HAP-1 (cell line): ENCODE results near the gene MCL1.
A peak's percentile ranks its signal among the peaks of the same experiment; 100 is the strongest.

Experiments
- DNase-seq, 2 experiments: peaks; one replicate each; pipeline ENCODE4 v3.0.0-alpha.2; 2016 to 2020; ENCODE audit warnings: low spot score in 2 of 2
- H3K27me3 ChIP-seq: fragments of 250-450 bp; sonication (Bioruptor Pico); 2 replicates; pipeline ENCODE4 v1.5.1; 2020; ENCODE audit warnings: low read depth, mild to moderate bottlenecking, moderate library complexity
- H3K36me3 ChIP-seq: fragments of 250-450 bp; sonication (Bioruptor Pico); replicated peaks from 2 replicates; pipeline ENCODE4 v1.5.1; 2020; ENCODE audit warnings: mild to moderate bottlenecking
- H3K4me1 ChIP-seq: fragments of 250-450 bp; sonication (Bioruptor Pico); 2 replicates; pipeline ENCODE4 v1.5.1; 2020; ENCODE audit warnings: mild to moderate bottlenecking
- H3K4me3 ChIP-seq: fragments of 250-450 bp; sonication (Bioruptor Pico); 2 replicates; pipeline ENCODE4 v1.5.1; 2020; ENCODE audit warnings: mild to moderate bottlenecking, moderate library complexity
- H3K9me3 ChIP-seq: fragments of 250-450 bp; sonication (Bioruptor Pico); 2 replicates; pipeline ENCODE4 v1.5.1; 2020; ENCODE audit warnings: mild to moderate bottlenecking, moderate library complexity
- in situ Hi-C: fragments of 300-500 bp; cut with MboI; formaldehyde crosslinking; loops from 3 replicates; pipeline ENCODE4 v1.14.3; 2020; ENCODE audit warnings: low sequenced_read_pairs, inconsistent platforms, mixed read lengths

MCL1 gene

DNA sequence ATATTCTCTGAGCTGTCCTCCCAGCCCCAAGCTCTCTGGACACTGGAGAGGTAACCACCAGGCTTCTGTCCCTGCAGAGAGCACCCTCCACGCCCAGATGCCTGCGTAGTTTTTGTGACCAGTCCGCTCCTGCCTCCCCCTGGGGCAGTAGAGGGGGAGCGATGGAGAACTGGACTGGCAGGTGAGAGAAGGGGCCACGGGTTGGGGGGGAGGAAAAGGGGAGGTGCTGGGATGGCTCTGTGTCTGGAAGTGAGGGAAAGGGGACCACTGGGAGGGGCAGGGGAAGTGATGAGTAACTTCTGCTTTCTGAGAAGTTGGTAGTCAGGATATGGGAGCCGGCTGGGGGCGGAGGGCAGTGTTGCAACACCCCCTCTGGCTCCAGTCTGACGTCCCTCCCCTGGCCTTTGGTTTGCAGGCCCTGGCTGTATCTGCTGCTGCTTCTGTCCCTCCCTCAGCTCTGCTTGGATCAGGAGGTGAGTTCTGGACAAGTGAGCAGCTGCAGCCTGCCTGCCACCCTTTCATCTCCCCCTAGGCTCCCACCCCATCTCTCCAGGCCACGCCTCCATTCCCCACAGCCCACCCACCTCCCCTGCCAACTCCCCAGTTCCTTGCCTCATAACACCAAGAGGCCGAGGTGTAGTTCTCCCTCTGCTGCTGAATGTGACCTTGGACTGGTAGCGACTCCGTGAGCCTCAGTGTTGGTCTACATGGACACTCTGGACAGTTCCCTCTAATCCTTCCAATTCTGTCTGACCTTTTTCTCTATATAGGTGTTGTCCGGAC is 27.1 kb downstream of the MCL1 start:
- Histone ChIP-seq H3K36me3 (no peaks in the 10 kb centered on the region), H3K4me1 (peaks cover 6% of the 10 kb centered on the region), H3K27me3 (no peaks in the 10 kb centered on the region), H3K9me3 (no peaks in the 10 kb centered on the region), H3K4me3 (no peak overlapping the region)
- in situ Hi-C loops = no loop called here
- peak in 1 of 2 experiments; percentile 14 for DNase-seq

DNA sequence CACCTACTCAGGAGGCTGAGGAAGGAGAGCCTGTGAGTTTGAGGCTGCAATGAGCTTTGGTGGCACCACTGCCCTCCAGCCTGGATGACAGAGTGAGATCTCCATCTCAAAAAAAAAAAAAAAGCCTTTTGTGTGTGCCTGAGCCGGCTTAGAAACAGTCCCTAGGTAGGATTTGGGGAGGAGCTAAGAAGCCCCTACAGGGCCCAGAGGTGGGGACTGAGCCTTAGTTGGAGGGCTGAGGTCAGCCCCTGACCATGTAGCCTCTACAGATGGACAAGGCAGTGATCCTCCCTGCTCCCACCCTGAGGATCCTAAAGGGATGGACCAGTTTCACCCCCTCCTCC is 27.7 kb downstream of the MCL1 start:
- in situ Hi-C loops = no loop called here

DNA sequence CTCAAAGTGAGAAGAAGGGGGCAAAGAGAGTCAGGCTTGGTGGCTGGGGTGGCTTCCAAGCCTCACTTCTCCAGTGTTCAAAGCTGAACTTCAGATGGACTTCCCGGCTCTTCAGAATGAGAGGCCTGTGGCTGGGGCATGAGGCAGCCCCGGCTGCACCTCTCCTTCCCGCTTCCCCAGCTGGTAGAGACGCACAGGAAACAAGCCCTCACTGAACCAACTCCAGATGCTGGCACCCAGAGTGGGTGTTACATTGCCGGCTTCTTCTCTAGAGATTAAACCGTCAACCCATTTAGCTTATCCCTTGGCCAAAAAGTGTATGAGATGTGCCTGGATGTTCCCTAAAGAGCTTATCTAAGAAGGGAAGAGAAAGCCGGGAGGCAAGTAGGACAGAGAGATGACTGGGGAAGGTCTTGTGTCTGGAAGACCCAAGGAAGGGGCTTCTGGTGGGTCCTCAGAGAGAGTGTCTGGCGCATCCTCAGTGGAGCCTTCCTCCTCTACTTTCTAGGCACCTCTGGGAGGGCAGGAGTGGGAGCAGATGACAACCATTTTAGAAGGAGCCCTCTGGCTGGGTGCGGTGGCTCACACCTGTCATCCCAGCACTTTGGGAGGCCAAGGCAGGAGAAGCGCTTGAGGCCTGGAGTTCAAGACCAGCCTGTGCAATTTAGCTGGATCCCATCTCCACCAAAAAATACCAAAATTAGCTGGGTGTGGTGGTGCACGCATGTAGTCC is 28.2 kb downstream of the MCL1 start:
- DNase-seq = no peak
- H3K9me3 ChIP-seq = no peaks in the 10 kb centered on the region
- peaks cover 6% of the 10 kb centered on the region for H3K4me1 ChIP-seq
- in situ Hi-C loops = no loop called here
- no peaks in the 10 kb centered on the region for H3K27me3 ChIP-seq
- no peaks in the 10 kb centered on the region for H3K36me3 ChIP-seq
- no peak overlapping the region for H3K4me3 ChIP-seq

More for the DNA sequence above, 27.7 kb downstream of the MCL1 start:
- Histone ChIP-seq H3K4me3 (no peak overlapping the region), H3K9me3 (no peaks in the 10 kb centered on the region), H3K27me3 (no peaks in the 10 kb centered on the region), H3K4me1 (peaks cover 6% of the 10 kb centered on the region), H3K36me3 (no peaks in the 10 kb centered on the region)
- no peak for DNase-seq

- no peak for DNase-seq
- H3K4me3 ChIP-seq = no peak overlapping the region
- no peaks in the 10 kb centered on the region for H3K27me3 ChIP-seq
- H3K9me3 ChIP-seq = no peaks in the 10 kb centered on the region
- in situ Hi-C loops = no loop called here
- peaks cover 6% of the 10 kb centered on the region for H3K4me1 ChIP-seq
- H3K36me3 ChIP-seq = no peaks in the 10 kb centered on the region
Observed at GRCh38 chr1:150550222-150551050, 29.0 kb downstream of the MCL1 start.

- H3K4me1 ChIP-seq = peaks cover 6% of the 10 kb centered on the region
- peak in 1 of 2 experiments; percentile 35 for DNase-seq
- H3K36me3 ChIP-seq = no peaks in the 10 kb centered on the region
- no peaks in the 10 kb centered on the region for H3K27me3 ChIP-seq
- in situ Hi-C loops = no loop called here
- H3K4me3 ChIP-seq = peak overlapping the region; percentile 39
- H3K9me3 ChIP-seq = no peaks in the 10 kb centered on the region
Observed at GRCh38 chr1:150549496-150550221, 29.8 kb downstream of the MCL1 start.

- peak; percentile 28 to 71 for DNase-seq
- Histone ChIP-seq H3K4me3 (peak within 1 kb of the TSS; percentile 39), H3K36me3 (no peaks in the 10 kb centered on the region), H3K4me1 (peaks cover 9% of the 10 kb centered on the region), H3K9me3 (no peaks in the 10 kb centered on the region), H3K27me3 (no peaks in the 10 kb centered on the region)
- in situ Hi-C loops = no loop called here
Observed at GRCh38 chr1:150548632-150549495, 30.5 kb downstream of the MCL1 start, which contains the start of gene ADAMTSL4. ADAMTSL4 (plus strand) TSS chr1:150549408; CDS start chr1:150552289, 2,881 bp downstream.

- no peaks in the 10 kb centered on the region for H3K27me3 ChIP-seq
- no peaks in the 10 kb centered on the region for H3K9me3 ChIP-seq
- peaks cover 9% of the 10 kb centered on the region for H3K4me1 ChIP-seq
- peak overlapping the region; percentile 39 for H3K4me3 ChIP-seq
- H3K36me3 ChIP-seq = no peaks in the 10 kb centered on the region
- in situ Hi-C loops = no loop called here
- no peak for DNase-seq
Observed at GRCh38 chr1:150548324-150548631, 31.1 kb downstream of the MCL1 start.

- in situ Hi-C loops = no loop called here
- Histone ChIP-seq H3K4me3 (no peak overlapping the region), H3K27me3 (no peaks in the 10 kb centered on the region), H3K4me1 (peaks cover 9% of the 10 kb centered on the region), H3K36me3 (no peaks in the 10 kb centered on the region), H3K9me3 (no peaks in the 10 kb centered on the region)
- no peak for DNase-seq
Observed at GRCh38 chr1:150546294-150546937, 33.0 kb downstream of the MCL1 start.

- Histone ChIP-seq H3K4me1 (peaks cover 9% of the 10 kb centered on the region), H3K36me3 (no peaks in the 10 kb centered on the region), H3K4me3 (no peak overlapping the region), H3K27me3 (no peaks in the 10 kb centered on the region), H3K9me3 (no peaks in the 10 kb centered on the region)
- in situ Hi-C loops = no loop called here
- no peak for DNase-seq
Observed at GRCh38 chr1:150545486-150546032, 33.9 kb downstream of the MCL1 start.

GRCh38 chr1:150544204-150544603 is 35.2 kb downstream of the MCL1 start:
- in situ Hi-C loops = no loop called here
- no peaks in the 10 kb centered on the region for H3K36me3 ChIP-seq
- DNase-seq = no peak
- no peak overlapping the region for H3K4me3 ChIP-seq
- H3K9me3 ChIP-seq = no peaks in the 10 kb centered on the region
- no peaks in the 10 kb centered on the region for H3K27me3 ChIP-seq
- peaks cover 9% of the 10 kb centered on the region for H3K4me1 ChIP-seq

- Histone ChIP-seq H3K4me1 (peaks cover 7% of the 10 kb centered on the region), H3K9me3 (no peaks in the 10 kb centered on the region), H3K27me3 (no peaks in the 10 kb centered on the region), H3K36me3 (no peaks in the 10 kb centered on the region), H3K4me3 (no peak overlapping the region)
- DNase-seq = no peak
- in situ Hi-C loops = no loop called here
Observed at GRCh38 chr1:150543500-150544143, 35.8 kb downstream of the MCL1 start.
